ENCODE measurements around the gene CPT1C.

Gene CPT1C

GRCh38 chr19:49664171-49665035 is 26.5 kb upstream of the CPT1C start:
- H3K9me3 Mint-ChIP-seq = peaks cover 4% of the 10 kb centered on the region
- peak; percentile 97 for DNase-seq
- H3K4me1 Mint-ChIP-seq = peaks cover 43% of the 10 kb centered on the region
- H3K4me3 Mint-ChIP-seq = peak overlapping the region; percentile 97
- H3K27ac Mint-ChIP-seq = peak overlapping the region; percentile 93
- TF ChIP-seq CTCF (IDR thresholded peaks at IDR 0.05) = no peak
- peaks cover 4% of the 10 kb centered on the region for H3K27me3 Mint-ChIP-seq (ENCODE audit: low read depth, poor library complexity)
- peaks cover 32% of the 10 kb centered on the region for H3K36me3 Mint-ChIP-seq (ENCODE audit: low read depth)

GRCh38 chr19:49665036-49665350 is 25.9 kb upstream of the CPT1C start:
- Mint-ChIP-seq H3K9me3 (peaks cover 4% of the 10 kb centered on the region), H3K4me3 (peak overlapping the region; percentile 97), H3K27ac (peak overlapping the region; percentile 76), H3K4me1 (peaks cover 43% of the 10 kb centered on the region), H3K36me3 (ENCODE audit: low read depth) (peaks cover 31% of the 10 kb centered on the region), H3K27me3 (ENCODE audit: low read depth, poor library complexity) (peaks cover 4% of the 10 kb centered on the region)
- DNase-seq = no peak
- no peak for TF ChIP-seq CTCF (IDR thresholded peaks at IDR 0.05)

GRCh38 chr19:49665351-49666119 is 25.4 kb upstream of the CPT1C start, which contains the start of the genes BCL2L12 and IRF3:
TSS of gene BCL2L12 (plus strand) at chr19:49665933. CDS start at chr19:49666693, 760 bp downstream.
TSS of gene IRF3 (minus strand) at chr19:49665857. CDS start at chr19:49664838, 1,019 bp downstream.
- H3K36me3 Mint-ChIP-seq (ENCODE audit: low read depth) = peaks cover 28% of the 10 kb centered on the region
- peaks cover 43% of the 10 kb centered on the region for H3K4me1 Mint-ChIP-seq
- DNase-seq = peak; percentile 99
- no peak for TF ChIP-seq CTCF (IDR thresholded peaks at IDR 0.05)
- H3K27me3 Mint-ChIP-seq (ENCODE audit: low read depth, poor library complexity) = peaks cover 4% of the 10 kb centered on the region
- peaks cover under 1% of the 10 kb centered on the region for H3K9me3 Mint-ChIP-seq
- H3K4me3 Mint-ChIP-seq = peak within 1 kb of the TSS; percentile 97
- peak within 1 kb of the TSS; percentile 85 for H3K27ac Mint-ChIP-seq

GRCh38 chr19:49666120-49666444 is 24.8 kb upstream of the CPT1C start:
- Mint-ChIP-seq H3K4me3 (peak overlapping the region; percentile 97), H3K36me3 (ENCODE audit: low read depth) (peaks cover 27% of the 10 kb centered on the region), H3K27me3 (ENCODE audit: low read depth, poor library complexity) (peaks cover 4% of the 10 kb centered on the region), H3K4me1 (peaks cover 43% of the 10 kb centered on the region), H3K9me3 (no peaks in the 10 kb centered on the region), H3K27ac (peak overlapping the region; percentile 85)
- TF ChIP-seq CTCF (IDR thresholded peaks at IDR 0.05) = no peak
- DNase-seq = no peak

- H3K27ac Mint-ChIP-seq = peak overlapping the region; percentile 41
- H3K27me3 Mint-ChIP-seq (ENCODE audit: low read depth, poor library complexity) = peaks cover 4% of the 10 kb centered on the region
- no peaks in the 10 kb centered on the region for H3K9me3 Mint-ChIP-seq
- peaks cover 52% of the 10 kb centered on the region for H3K4me1 Mint-ChIP-seq
- no peak for TF ChIP-seq CTCF (IDR thresholded peaks at IDR 0.05)
- peak overlapping the region; percentile 97 for H3K4me3 Mint-ChIP-seq
- peaks cover 25% of the 10 kb centered on the region for H3K36me3 Mint-ChIP-seq (ENCODE audit: low read depth)
- DNase-seq = no peak
Observed at GRCh38 chr19:49667473-49667872, 23.4 kb upstream of the CPT1C start.
